NCI-H2081 (cell line): ENCODE measurements around the gene CXorf49B.
"Not testable (repeated sequence)": the region's sequence is repeated elsewhere in the genome, so short reads cannot be mapped to it uniquely, and the experiment has no call there.

Source experiments
- DNase-seq, 2 experiments: peaks; one replicate each; lab custom pipeline; 2025; lab: John Stamatoyannopoulos, UW

Gene CXorf49B

GRCh38 chrX:71763049-71763448 lies at the start of gene CXorf49B:
TSS of gene CXorf49B (plus strand) at chrX:71763349. CDS start at chrX:71763424, 75 bp downstream.
- not testable (repeated sequence) for DNase-seq

DNA sequence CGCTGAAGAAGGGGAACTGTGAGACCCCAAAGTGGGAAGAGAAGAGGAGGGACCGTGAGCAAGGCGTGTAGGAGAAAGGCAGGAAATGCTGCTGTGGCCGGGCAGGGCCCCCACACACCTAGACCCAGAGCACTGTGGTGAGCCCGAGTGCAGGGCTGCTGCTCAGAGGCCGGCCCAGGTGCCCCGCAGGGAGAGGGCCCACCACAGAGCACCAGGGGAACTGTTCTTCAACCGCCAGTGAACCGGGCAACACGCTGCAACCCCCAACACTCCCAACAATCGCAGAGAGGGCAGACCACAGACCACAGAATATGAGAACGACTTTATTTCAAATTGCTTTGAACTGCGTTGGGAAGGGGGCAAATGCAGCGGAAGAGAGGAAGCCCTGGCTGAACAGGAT lies 49.1 kb upstream of the CXorf49B start:
- not testable (repeated sequence) for DNase-seq

GRCh38 chrX:71715551-71715950 lies 47.6 kb upstream of the CXorf49B start:
- DNase-seq = not testable (repeated sequence)

GRCh38 chrX:71716323-71716722 lies 46.8 kb upstream of the CXorf49B start:
- not testable (repeated sequence) for DNase-seq

DNA sequence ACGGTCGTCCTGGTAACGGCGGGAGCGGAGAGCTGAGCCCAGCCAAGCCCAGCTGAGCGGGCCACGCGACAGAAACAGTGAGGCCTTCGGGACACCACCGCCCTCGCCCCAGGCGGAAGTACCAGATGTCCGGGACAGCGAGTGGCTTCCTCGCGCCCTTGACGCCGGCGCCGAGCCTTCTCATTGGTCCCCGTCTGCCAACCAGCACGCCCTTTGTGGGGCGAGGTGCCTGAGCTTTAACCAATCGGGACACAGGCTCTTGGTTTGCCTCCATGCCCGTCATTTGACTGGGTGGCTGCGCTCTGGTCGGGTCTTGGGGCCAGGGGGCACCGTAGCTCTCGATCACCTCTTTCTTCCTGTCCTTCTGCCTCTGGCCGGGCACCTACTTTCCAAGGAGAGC lies 45.0 kb upstream of the CXorf49B start, which contains the start of gene CXorf49:
Gene CXorf49 (minus strand): TSS at position 101 of the 400 bp plus-strand sequence. CDS start 134 bp downstream, outside the sequence.
- DNase-seq = not testable (repeated sequence)

DNA sequence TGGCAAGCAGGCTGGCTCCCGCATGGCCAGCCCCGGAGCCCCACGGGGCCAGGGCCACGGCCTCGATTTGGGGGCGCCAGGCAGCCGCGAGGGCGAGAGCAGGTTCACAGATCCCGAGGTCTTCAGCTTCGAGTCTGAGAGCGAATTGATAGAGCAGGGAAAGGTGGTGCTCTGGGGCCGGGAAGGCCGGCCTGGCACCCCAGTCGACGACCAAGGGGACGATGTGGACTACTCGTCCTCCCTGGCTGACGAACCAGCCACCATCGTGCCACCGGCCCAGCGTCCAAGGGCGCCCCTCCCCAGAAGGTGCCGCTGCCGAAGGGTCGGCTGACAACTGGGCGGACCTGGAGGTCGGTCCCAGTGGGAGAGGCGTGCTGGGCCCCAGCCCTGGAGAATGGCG lies 44.0 kb upstream of the CXorf49B start:
- DNase-seq = not testable (repeated sequence)

DNA sequence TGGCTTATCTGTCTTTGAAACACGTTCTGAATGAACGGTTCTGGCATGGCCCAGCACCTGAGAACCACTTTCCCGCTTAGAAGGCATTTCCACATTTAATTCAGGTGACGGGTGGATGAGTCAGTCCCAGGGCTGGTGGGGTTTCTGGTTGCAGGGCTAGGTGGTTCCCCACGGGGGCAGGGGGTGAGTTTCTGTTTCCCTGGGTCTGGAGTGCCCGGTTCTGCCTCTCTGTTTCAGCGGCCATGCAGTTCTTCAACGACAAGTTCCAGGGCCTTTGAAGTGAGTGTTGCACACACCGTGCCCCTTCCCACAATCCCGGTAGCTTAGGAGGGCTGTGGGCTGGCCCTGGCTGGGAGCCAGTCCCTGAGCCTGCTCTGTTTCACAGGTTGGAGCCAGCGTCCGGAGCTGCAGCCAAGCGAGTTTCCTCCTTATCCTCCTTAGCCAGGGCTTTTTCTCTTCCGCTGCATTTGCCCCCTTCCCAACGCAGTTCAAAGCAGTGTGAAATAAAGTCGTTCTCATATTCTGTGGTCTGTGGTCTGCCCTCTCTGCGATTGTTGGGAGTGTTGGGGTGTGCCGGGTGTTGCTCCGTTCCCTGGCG lies 42.8 kb upstream of the CXorf49B start:
- not testable (repeated sequence) for DNase-seq

GRCh38 chrX:71760688-71761281 lies 2.4 kb upstream of the CXorf49B start:
- DNase-seq = not testable (repeated sequence)

GRCh38 chrX:71764832-71765231 lies 1.7 kb downstream of the CXorf49B start:
- not testable (repeated sequence) for DNase-seq

DNA sequence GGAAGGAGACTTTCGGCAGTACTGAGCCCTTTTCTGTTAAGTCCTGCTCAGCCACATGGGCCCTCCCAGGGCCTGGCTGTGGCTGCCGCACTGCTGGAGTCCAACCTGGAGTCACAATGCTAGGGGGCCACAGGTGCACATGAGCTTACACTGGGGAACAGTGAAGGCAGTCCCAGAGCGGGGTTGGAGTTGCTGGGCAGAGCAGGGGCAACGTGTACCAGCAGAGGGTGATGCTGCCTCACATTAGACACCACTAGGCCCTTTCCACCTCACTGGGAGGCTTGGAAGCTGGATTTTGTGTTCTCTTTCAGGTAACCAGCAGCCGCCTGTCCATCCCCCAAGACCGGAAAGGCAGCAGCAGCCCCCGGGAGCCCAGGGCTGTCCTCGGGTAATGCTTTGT lies 2.5 kb downstream of the CXorf49B start:
- not testable (repeated sequence) for DNase-seq

- not testable (repeated sequence) for DNase-seq
Observed at GRCh38 chrX:71767134-71767533, 4.0 kb downstream of the CXorf49B start.

DNA sequence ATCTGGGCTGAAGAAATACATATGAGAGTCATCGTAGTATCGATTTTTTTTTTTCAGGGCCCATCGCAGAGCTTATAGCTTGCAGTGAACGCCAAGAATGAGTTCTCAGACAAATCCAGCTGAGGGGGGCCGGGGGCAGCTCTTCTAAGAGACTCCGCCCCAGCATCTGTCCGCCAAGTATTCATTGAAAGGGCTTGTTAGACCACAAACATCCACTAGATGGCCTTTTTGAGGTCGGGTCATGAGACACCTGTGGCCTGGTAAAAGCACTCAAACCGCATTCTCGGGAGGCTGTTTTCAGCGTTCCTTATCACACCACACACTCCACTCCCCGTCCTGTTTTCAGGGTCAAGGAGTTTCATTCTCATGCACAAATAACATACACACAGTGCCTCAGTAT lies 15.2 kb downstream of the CXorf49B start:
- not testable (repeated sequence) for DNase-seq

DNA sequence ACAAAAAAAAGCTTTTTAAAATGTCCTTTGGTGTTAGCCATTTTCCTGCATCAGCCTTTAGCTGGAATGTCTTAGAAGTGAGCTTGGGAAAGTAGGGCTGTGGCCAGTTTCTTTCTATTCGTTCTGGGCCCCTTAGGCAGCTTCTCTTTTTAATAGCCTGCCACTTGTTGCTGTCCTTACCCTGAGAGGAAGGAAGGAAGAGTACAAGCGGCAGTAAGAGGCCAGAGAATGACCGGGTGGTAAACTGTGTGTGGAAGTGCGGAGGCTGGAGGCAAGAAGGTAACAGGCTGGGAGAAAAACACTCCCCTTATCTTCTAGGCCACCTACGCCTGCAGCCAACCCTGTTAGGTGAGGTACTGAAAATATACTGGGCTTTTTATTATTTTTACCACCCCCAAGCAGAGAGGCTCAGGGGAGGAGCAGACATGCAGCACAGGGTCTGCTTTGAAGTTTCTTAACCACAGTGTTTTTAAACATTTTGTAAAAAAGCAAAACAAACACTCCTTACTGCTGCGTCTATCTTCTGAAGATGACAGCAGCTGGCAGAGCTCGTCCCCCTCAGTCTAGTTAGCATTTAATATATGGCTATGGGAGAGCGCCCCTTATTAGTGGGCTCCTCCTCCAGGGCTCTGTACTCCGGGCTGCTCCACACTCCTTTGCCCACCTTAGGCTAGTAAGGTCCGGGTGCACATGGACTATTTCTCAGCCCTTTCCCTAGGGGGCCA lies 19.2 kb downstream of the CXorf49B start:
- not testable (repeated sequence) for DNase-seq

DNA sequence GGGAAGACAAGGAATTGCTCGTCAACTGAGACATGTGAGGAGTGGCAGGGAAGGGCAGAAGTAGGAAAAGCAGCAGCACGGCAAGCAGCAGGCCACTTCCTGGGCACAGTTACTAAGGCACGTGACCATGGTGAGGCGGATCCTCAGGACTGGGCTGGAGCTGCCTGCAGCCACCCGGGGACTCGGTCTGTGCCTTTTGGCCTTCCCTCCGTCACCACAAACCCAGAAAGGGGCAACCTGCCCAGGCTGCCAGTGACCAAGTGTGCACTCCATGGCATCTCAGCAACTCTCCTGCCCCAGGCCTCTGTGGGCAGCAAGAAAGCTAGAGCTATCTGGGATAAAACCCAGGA lies 19.8 kb downstream of the CXorf49B start:
- not testable (repeated sequence) for DNase-seq

- DNase-seq = not testable (repeated sequence)
Observed at GRCh38 chrX:71783569-71784347, 20.6 kb downstream of the CXorf49B start.

DNA sequence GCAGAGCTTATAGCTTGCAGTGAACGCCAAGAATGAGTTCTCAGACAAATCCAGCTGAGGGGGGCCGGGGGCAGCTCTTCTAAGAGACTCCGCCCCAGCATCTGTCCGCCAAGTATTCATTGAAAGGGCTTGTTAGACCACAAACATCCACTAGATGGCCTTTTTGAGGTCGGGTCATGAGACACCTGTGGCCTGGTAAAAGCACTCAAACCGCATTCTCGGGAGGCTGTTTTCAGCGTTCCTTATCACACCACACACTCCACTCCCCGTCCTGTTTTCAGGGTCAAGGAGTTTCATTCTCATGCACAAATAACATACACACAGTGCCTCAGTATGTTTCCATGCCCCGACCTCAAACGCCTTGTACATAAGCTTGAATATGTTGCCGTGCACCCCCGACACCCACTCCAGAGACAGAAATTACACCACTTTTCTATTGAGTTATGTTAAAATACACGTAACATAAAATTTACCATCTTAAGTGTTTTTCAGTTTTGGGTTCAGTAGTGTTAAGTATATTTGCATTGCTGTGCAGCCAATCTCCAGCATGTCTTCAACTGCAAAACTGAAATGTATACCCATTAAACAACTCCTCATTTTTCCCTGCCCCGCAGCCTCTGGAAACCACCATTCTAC lies 21.3 kb downstream of the CXorf49B start:
- DNase-seq = not testable (repeated sequence)

- DNase-seq = not testable (repeated sequence)
Observed at GRCh38 chrX:71806450-71806849, 43.3 kb downstream of the CXorf49B start.

GRCh38 chrX:71809886-71810285 lies 46.7 kb downstream of the CXorf49B start:
- DNase-seq = no peak

GRCh38 chrX:71814123-71814912 lies 51.2 kb downstream of the CXorf49B start:
- no peak for DNase-seq

DNA sequence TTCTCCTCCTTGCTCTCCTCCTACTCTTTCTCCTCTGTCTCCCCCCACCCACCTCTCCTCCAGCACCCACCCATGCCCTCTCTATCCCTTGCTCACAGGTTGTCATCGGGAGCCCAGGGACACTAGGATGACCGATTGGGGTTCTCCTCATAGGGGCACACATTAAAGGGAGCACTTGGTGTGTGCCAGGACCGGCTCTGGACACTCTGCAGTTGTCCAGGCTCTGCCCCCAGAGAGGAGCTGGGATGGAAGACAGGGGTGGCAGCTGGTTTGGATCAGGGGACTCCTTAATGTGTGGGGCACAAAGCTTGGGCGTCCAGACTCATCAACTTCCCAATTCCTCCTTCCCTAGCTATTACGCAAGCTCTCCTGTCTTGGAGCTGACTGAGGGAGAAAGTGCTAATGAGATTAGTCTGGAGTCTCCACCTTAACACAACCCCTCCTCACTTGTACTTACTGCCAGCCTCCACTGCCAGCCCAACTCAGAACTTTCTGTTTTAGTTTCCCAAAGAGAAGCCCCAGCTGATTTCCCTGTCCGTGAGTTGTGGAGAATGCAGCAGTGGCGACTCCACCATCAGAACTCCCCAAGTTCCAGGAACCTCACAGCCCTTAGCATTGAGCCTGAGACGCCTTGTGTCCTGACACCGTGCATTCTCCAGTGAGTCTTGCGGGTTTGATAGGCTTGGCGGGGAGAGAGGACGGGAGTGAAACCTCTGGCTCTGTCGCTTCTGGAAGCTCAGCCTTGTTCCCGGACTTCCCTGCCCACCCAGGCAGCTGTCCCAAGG lies 52.2 kb downstream of the CXorf49B start:
- DNase-seq = no peak
